ENCODE data around the gene ARHGAP21. TPM values are rescaled to one million over a fixed set of nuclear protein-coding genes. Genes with fewer than 3 reads are reported as not detected.
A peak's percentile ranks its signal among the peaks of the same experiment; 100 is the strongest.

ARHGAP21 gene
- total RNA-seq, 1 experiment from 2014 or later: 52.6 TPM

DNA sequence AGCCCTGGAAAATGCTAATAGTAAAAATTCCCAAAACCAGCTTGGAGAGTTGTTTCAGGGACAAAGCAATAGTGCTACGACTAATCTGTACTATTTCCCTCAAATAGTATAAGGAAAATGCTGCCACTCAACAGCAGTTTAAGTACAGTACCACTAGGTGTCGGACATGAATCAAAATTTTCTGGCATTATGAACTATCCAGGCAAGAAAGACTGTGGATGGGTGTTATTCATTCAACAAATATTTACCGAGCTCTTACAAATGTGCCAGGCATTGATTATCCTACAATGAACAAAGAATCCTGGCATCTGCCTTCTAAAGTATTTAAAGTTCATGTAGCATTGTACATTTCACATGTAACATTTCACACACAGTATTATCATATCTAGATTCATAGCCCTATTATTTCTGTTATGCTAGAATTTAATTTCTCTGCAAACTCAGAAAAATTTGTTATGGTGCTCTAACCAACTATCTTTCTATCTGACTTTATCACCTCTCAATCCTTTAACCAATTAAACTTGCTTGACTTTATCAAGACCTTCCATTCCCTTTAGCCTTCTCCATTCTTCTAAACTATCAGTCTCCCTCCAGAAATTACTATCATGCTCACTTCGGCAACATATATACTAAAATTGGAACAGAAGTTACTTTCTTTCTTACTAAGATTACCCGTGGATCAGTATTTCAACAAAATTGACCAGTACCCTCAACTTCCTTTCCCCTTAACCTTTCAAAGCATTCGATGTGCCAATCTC, 80.6 kb downstream of the ARHGAP21 start:
- Histone ChIP-seq H3K27me3 (ENCODE audit: low read length) (no peaks in the 10 kb centered on the region), H3K36me3 (ENCODE audit: low read depth, low read length) (no peaks in the 10 kb centered on the region), H4K20me1 (ENCODE audit: low read length) (no peaks in the 10 kb centered on the region), H3K9ac (ENCODE audit: low read length) (no peak overlapping the region; the same call in 1 of the 2 replicates), H3F3A (ENCODE audit: low read length, unreplicated experiment) (no peaks in the 10 kb centered on the region), H2AFZ (ENCODE audit: low read length) (no peak overlapping the region), H3K79me2 (ENCODE audit: low read length) (peaks cover 7% of the 10 kb centered on the region), H3K4me3 (ENCODE audit: low read length) (no peak overlapping the region), H3K27ac (ENCODE audit: low read length) (peak overlapping the region; percentile 64), H3K9me3 (ENCODE audit: low read length) (no peaks in the 10 kb centered on the region), H3K4me2 (ENCODE audit: low read length) (peak overlapping the region; percentile 32), H3K9me2 (replicated peaks; ENCODE audit: low read length) (no peaks in the 10 kb centered on the region), H3K4me1 (ENCODE audit: insufficient read depth, low read length) (peaks cover 34% of the 10 kb centered on the region)
- TF ChIP-seq EZH2 (IDR thresholded peaks at IDR 0.05; ENCODE audit: low read length, unreplicated experiment): no peak
- TF ChIP-seq, protein P1, sequence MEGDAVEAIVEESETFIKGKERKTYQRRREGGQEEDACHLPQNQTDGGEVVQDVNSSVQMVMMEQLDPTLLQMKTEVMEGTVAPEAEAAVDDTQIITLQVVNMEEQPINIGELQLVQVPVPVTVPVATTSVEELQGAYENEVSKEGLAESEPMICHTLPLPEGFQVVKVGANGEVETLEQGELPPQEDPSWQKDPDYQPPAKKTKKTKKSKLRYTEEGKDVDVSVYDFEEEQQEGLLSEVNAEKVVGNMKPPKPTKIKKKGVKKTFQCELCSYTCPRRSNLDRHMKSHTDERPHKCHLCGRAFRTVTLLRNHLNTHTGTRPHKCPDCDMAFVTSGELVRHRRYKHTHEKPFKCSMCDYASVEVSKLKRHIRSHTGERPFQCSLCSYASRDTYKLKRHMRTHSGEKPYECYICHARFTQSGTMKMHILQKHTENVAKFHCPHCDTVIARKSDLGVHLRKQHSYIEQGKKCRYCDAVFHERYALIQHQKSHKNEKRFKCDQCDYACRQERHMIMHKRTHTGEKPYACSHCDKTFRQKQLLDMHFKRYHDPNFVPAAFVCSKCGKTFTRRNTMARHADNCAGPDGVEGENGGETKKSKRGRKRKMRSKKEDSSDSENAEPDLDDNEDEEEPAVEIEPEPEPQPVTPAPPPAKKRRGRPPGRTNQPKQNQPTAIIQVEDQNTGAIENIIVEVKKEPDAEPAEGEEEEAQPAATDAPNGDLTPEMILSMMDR (conservative IDR thresholded peaks at IDR 0.05; ENCODE audit: low read depth, low read length): peak; percentile 83
- CTCF ChIA-PET: interaction anchor here (0.6 to 0.8 kb wide), 5 partner anchors 155 to 438 kb away, joined by 3 to 10 read pairs (median 5); no protein-coding TSS in a partner anchor
- BruUV-seq (replicated peaks): no TSS peak
- POLR2A ChIA-PET (ENCODE audit: unreplicated experiment): interaction anchor here (0.6 to 0.7 kb wide), 2 partner anchors 272 to 398 kb away, joined by 4 to 6 read pairs; no protein-coding TSS in a partner anchor
- intact Hi-C loops (cut with micrococcal nuclease): loop anchor here (1.0 to 10.0 kb wide), 6 partner anchors 81 to 442 kb away; no protein-coding TSS in a partner anchor
- DNase-seq (peak; percentile 88), ATAC-seq (peak; percentile 72)

DNA sequence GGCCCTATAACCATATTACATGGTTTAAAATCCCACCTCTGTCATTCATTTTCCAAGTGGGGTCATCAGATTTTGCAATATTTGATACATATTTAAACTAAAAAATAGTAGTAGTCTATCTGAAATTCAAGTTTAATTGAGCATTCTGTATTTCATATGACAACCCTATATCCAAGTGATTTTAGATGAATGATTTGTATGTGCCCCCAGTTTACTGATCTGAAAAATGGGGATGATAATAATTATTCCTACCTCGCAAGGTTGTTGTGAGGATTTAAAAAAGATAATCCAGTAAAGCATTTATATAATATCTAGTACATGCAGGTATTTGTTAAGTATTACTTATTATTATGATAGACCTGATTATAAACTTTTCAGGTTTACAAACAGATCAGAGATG, 84.6 kb downstream of the ARHGAP21 start:
- Histone ChIP-seq H4K20me1 (ENCODE audit: low read length) (no peaks in the 10 kb centered on the region), H3K27me3 (ENCODE audit: low read length) (no peaks in the 10 kb centered on the region), H3F3A (ENCODE audit: low read length, unreplicated experiment) (no peaks in the 10 kb centered on the region), H3K4me1 (ENCODE audit: insufficient read depth, low read length) (peaks cover 14% of the 10 kb centered on the region), H3K9me2 (replicated peaks; ENCODE audit: low read length) (no peaks in the 10 kb centered on the region), H3K9me3 (ENCODE audit: low read length) (no peaks in the 10 kb centered on the region), H2AFZ (ENCODE audit: low read length) (no peak overlapping the region), H3K4me2 (ENCODE audit: low read length) (no peak overlapping the region), H3K4me3 (ENCODE audit: low read length) (no peak overlapping the region), H3K36me3 (ENCODE audit: low read depth, low read length) (no peaks in the 10 kb centered on the region), H3K79me2 (ENCODE audit: low read length) (no peaks in the 10 kb centered on the region), H3K27ac (ENCODE audit: low read length) (no peak overlapping the region), H3K9ac (ENCODE audit: low read length) (no peak overlapping the region)
- ChIA-PET POLR2A (ENCODE audit: unreplicated experiment) (no interaction called here), CTCF (no interaction called here)
- BruUV-seq (replicated peaks): no TSS peak
- ATAC-seq: no peak
- intact Hi-C loops (cut with micrococcal nuclease): no loop called here
- DNase-seq: no peak
- TF ChIP-seq EZH2phosphoT487 (IDR thresholded peaks at IDR 0.05; ENCODE audit: borderline replicate concordance, low read length): no peak
- TF ChIP-seq, protein P1 (conservative IDR thresholded peaks at IDR 0.05; ENCODE audit: low read depth, low read length): no peak
- TF ChIP-seq EZH2 (IDR thresholded peaks at IDR 0.05; ENCODE audit: low read length, unreplicated experiment): no peak

DNA sequence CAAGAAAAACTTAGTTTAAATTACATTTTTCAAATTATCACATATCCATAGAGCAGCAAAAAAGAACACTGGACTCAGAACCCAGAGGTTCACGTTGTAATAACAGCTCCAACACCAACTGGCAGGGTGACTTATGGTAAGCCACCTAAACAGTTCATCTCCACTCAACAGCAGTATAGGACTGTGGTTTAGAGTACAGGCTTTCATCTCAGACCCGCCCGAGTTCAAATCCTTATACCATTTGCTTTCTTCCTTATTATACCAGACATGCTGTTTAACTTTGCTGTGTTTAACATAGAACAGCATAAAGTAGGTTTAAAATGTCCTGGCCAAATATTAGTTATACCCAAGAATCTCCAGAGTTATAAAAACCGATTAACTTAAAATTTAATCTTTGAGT, 97.9 kb downstream of the ARHGAP21 start:
- H2AFZ ChIP-seq (ENCODE audit: low read length): no peak overlapping the region
- H3K4me3 ChIP-seq (ENCODE audit: low read length): no peak overlapping the region
- ATAC-seq: no peak
- no peak overlapping the region for H3K9ac ChIP-seq (ENCODE audit: low read length)
- H3K9me2 ChIP-seq (replicated peaks; ENCODE audit: low read length): no peaks in the 10 kb centered on the region
- no peaks in the 10 kb centered on the region for H3K4me1 ChIP-seq (ENCODE audit: insufficient read depth, low read length)
- intact Hi-C loops (cut with micrococcal nuclease): no loop called here
- no peaks in the 10 kb centered on the region for H3K79me2 ChIP-seq (ENCODE audit: low read length)
- H4K20me1 ChIP-seq (ENCODE audit: low read length): no peaks in the 10 kb centered on the region
- H3F3A ChIP-seq (ENCODE audit: low read length, unreplicated experiment): no peaks in the 10 kb centered on the region
- CTCF ChIA-PET: no interaction called here
- no peak overlapping the region for H3K4me2 ChIP-seq (ENCODE audit: low read length)
- no peaks in the 10 kb centered on the region for H3K27me3 ChIP-seq (ENCODE audit: low read length)
- no peak for DNase-seq
- TF ChIP-seq EZH2 (IDR thresholded peaks at IDR 0.05; ENCODE audit: low read length, unreplicated experiment) (no peak), EZH2phosphoT487 (IDR thresholded peaks at IDR 0.05; ENCODE audit: borderline replicate concordance, low read length) (no peak)
- TF ChIP-seq, protein P1 (conservative IDR thresholded peaks at IDR 0.05; ENCODE audit: low read depth, low read length): no peak
- H3K9me3 ChIP-seq (ENCODE audit: low read length): no peaks in the 10 kb centered on the region
- H3K36me3 ChIP-seq (ENCODE audit: low read depth, low read length): 0 out of 2 replicates have a peak, but pooled peaks cover 2% of the 10 kb centered on the region
- POLR2A ChIA-PET (ENCODE audit: unreplicated experiment): no interaction called here
- BruUV-seq (replicated peaks): no TSS peak
- no peak overlapping the region for H3K27ac ChIP-seq (ENCODE audit: low read length)
